ENCODE measurements around the gene PINK1.

The PINK1 gene

DNA sequence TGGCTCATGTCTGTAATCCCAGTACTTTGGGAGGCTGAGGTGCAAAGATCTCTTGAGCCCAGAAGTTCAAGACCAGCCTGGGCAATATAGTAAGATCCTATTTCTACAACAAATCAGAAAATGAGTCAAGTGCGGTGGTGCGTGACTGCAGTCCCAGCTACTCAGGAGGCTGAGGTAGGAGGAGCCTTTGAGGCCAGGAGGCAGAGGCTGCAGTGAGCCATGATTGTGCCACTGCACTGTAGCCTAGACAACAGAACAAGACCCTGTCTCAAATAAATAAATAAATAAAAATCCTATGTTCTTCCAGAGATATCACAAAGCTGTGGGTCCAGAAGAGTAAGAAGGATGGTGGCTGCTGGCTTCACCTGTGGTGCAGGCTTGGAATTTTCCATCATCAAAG lies 22.3 kb upstream of the PINK1 start:
- no peak for DNase-seq (ENCODE audit: extremely low read depth in 1 of 2, low read depth in 1 of 2)

DNA sequence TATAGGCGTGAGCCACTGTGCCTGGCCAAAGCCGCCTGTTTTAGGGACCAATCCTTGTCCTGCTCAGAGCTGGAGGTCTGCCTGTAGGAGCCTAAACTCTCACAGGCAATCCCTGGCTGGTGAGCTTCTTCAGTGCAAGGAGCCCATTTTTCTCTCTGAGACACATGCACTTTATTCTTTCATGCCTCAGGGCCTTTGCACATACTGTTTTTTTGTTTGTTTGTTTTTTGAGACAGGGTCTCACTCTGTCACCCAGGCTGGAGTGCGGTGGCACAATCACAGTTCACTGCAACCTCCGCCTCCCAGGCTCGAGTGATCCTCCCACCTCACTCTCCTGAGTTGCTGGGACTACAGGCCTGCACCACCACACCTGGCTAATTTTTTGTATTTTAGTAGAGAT lies 21.6 kb upstream of the PINK1 start:
- DNase-seq (ENCODE audit: extremely low read depth in 1 of 2, low read depth in 1 of 2): no peak

DNA sequence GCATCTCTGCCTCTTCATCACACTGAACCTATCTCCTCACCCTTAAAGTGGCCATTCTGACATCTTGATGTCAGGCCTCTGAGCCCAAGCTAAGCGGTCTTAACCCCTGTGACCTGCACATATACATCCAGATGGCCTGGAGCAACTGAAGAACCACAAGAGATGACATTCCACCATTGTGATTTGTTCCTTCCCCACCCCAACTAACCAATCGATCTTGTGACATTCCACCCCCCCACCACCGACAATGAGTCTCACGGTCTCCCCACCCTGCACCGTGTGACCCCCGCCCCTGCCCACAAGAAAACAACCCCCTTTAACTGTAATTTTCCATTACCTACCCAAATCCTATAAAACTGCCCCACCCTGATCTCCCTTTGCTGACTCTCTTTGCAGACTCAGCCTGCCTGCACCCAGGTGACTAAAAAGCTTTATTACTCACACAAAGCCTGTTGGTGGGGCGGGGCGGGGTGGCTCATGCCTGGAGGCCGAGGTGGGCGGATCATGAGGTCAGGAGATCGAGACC lies 21.0 kb upstream of the PINK1 start:
- no peak for DNase-seq (ENCODE audit: extremely low read depth in 1 of 2, low read depth in 1 of 2)

GRCh38 chr1:20614131-20614579 lies 19.1 kb upstream of the PINK1 start:
- no peak for DNase-seq (ENCODE audit: extremely low read depth in 1 of 2, low read depth in 1 of 2)

DNA sequence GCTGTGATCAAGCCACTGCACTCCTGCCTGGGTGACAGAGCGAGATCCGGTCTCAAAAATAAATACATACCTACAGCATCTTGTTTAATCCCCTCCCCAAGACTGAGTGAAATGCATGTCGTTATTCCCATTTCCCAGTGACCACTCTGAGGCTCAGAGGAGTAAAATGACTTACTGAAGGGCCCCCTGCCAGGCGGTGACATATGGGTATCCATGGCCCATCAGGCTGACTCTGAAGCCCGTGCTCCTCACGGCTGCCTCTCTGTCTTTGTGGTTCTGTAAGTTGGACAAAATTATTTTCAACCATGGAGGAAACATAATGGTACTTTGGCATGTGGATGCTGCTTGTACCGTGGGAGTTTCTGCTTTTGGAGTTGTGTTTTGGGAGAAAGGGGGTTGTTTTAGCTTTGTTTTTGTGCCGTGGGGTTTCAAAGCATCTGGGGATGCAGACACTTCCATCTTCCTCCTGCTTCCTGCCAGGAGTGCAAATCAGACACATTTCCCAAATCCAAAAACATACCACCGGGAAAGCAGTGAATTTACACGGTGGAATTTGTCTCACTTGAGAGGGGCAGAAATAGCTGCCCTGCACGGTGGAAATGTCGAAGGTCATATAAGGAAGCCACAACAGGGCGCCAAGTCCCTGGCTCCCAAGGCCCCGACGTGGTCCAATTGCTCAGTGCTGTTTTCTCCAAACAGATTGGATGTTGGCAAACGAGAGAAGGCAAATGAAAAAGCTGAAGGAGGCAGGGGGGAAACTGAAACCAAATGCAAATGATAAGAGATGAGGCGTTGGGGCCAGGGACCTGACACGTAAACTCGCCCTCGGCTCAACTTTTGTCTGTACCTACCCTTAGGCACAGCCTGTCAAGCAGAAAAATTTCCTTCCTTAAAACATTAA lies 17.1 kb upstream of the PINK1 start:
- no peak for DNase-seq (ENCODE audit: extremely low read depth in 1 of 2, low read depth in 1 of 2)

- DNase-seq (ENCODE audit: extremely low read depth in 1 of 2, low read depth in 1 of 2): no peak
Observed at GRCh38 chr1:20616847-20617487, 16.3 kb upstream of the PINK1 start.

- DNase-seq (ENCODE audit: extremely low read depth in 1 of 2, low read depth in 1 of 2): no peak
Observed at GRCh38 chr1:20618550-20618949, 14.7 kb upstream of the PINK1 start.

GRCh38 chr1:20619999-20620398 lies 13.3 kb upstream of the PINK1 start:
- no peak for DNase-seq (ENCODE audit: extremely low read depth in 1 of 2, low read depth in 1 of 2)

DNA sequence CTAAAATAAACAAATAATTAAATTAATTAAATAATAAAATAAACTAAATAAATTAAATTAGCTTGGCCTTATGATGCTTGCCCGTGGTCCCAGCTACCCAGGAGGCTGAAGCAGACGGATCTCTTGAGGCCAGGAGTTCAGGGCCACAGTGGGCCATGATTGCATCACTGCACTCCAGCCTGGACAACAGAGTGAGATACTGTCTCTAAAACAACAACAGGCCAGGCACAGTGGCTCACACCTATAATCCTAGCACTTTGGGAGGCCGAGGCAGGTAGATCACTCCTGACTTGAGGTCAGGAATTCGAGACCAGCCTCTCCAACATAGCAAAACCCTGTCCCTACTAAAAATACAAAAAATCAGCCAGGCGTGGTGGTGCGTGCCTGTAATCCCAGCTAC lies 12.2 kb upstream of the PINK1 start:
- DNase-seq (ENCODE audit: extremely low read depth in 1 of 2, low read depth in 1 of 2): no peak

- DNase-seq (ENCODE audit: extremely low read depth in 1 of 2, low read depth in 1 of 2): no peak
Observed at GRCh38 chr1:20624709-20625108, 8.5 kb upstream of the PINK1 start.

DNA sequence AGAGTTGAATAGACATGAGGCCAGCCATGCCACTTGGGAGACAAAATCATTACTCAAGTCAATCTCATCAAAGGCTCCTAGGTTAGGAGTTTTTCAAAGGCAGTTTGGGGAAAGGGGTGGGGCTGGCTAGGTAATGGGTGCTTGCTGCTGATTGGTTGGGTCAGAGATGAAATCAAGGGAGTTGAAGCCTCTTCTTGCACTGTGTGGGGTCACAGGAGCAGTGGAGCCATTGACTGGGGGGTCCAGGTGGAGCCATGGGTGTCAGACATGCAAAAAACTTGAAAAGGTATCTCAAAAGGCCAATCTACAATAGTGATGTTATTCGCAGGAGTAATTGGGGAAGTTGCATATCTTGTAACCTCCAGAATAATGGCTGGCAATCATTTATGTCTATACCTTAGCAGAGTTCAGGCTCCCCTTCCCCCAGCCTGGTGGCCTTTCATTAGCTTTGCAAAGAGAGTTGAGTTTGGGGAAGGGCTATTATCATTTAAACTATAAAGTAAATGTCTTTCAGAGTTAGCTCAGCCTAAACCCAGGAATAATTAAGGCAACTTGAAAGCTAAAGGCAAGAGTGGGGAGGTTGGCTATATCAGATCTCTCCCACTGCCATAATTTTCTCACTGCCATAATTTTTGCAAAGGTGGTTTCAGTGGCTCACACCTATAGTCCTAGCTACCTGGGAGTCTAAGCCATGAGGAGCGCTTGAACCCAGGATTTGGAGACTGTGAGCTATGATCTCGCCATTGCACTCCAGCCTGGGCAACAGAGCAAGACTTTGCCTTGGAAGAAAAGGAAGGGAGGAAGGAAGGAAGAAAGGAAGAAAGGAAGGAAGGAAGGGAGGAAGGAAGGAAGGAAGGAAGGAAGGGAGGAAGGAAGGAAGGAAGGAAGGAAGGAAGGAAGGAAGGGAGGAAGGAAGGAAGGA lies 7.8 kb upstream of the PINK1 start:
- no peak for DNase-seq (ENCODE audit: extremely low read depth in 1 of 2, low read depth in 1 of 2)

GRCh38 chr1:20626098-20626427 lies 7.2 kb upstream of the PINK1 start:
- DNase-seq (ENCODE audit: extremely low read depth in 1 of 2, low read depth in 1 of 2): no peak

- no peak for DNase-seq (ENCODE audit: extremely low read depth in 1 of 2, low read depth in 1 of 2)
Observed at GRCh38 chr1:20626524-20626923, 6.7 kb upstream of the PINK1 start.

GRCh38 chr1:20630729-20631128 lies 2.5 kb upstream of the PINK1 start:
- no peak for DNase-seq (ENCODE audit: extremely low read depth in 1 of 2, low read depth in 1 of 2)

DNA sequence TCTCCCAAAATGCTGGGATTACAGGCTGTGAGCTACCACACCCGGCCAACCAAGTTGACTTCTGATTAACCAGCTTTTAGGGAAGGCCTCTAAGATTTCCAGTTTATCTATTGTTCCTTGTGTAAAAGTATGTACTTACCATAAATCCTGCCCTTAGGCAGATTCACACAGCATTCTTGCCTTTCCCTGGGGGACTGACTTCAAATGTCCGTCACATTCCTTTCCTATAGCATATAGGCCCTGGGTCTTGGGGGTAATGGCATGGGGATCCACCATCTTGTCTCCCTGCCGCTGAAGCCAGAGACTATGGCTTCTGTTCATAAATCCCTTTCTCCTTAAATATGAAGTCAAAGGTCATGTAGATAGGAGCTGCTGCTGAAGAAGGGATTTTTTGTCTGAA lies 872 bp upstream of the PINK1 start:
- no peak for DNase-seq (ENCODE audit: extremely low read depth in 1 of 2, low read depth in 1 of 2)

DNA sequence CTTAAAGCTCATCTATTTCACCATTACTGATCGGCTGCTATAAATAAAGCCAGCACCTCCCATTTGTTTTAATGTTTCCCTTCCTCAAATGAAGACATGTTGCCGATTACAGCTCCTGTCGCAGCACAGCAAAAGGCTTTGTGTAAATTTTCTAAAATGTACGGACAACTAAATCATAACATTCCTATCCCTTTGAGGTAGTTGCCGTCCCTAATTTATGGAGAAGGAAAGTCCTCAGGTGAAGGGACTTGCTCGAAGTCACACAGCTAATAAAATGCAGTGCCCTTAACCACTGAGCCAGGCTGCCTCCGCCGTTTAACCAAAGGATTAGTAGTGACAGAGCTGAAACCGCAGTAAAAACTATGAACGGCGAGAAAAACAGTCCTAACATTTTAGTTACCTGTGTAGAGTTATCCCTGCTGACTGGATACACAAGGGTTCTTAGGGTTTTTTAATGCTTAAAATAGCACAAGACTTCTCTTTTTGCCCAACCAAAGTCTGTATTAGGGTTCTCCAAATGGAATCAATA lies 871 bp downstream of the PINK1 start:
- DNase-seq (ENCODE audit: extremely low read depth in 1 of 2, low read depth in 1 of 2): no peak

DNA sequence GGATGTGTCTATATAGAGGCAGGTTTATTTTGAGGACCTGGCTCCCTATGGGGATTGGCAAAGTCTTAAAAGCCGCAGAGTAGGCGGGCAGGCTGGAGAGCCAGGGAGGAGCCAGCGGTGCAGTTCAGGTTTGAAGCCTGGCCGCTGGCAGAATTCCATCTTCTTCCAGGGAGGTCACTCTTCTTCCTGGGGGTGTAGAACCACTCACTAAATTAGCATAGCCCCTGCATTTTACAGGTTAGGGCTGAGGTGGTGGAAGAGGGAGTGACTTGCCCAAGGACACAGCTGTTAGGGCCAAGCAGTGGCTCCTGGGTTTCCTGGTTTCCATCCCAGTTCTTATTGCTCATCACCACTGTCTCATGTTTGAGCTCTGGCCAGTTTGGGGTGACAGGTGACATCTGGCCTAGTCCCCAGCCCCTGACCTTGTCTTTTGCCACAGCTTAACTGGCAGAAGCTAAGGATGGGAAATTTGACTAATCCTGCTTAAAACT lies 1.4 kb downstream of the PINK1 start:
- DNase-seq (ENCODE audit: extremely low read depth in 1 of 2, low read depth in 1 of 2): no peak

- no peak for DNase-seq (ENCODE audit: extremely low read depth in 1 of 2, low read depth in 1 of 2)
Observed at GRCh38 chr1:20636785-20637347, 3.6 kb downstream of the PINK1 start.

GRCh38 chr1:20640183-20640597 lies 6.9 kb downstream of the PINK1 start:
- DNase-seq (ENCODE audit: extremely low read depth in 1 of 2, low read depth in 1 of 2): no peak

DNA sequence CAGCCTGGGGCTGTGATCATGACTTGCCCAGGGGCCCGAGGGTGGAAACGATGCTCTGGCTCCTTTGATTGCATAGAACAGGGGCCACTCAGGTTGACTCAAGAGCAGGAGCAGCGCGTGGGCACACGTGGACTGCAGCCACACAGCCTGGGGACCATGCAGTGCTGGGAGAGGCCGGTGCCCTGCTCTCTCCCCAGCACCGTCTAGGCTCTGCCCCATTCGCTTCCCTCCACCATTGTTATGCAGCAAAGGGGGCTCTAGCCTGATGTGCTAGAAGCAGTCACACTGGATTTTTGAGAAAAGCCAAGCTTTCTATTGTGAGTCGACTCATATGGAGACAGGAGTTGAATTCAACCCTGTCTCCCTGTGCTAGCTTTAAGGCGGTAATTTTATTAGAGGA lies 8.7 kb downstream of the PINK1 start:
- DNase-seq (ENCODE audit: extremely low read depth in 1 of 2, low read depth in 1 of 2): no peak

Data from stimulated activated CD8-positive, alpha-beta memory T cell treated with anti-CD3 and anti-CD28 coated beads, Interleukin-7, amount 100 ng/mL, for 48 hours (primary cell).